HepG2 (cell line): ENCODE measurements around the gene ZNF226. TPM values are rescaled to one million over a fixed set of nuclear protein-coding genes. Genes with fewer than 3 reads are reported as not detected.

ENCODE experiments used
- KMT2B ChIP-seq: IDR thresholded peaks from 2 replicates; pipeline ENCODE4 v1.6.1; 2016; ENCODE audit warnings: missing genetic modification reagents, missing compliant biosample characterization
- NR2F1 ChIP-seq, 2 experiments: fragments of 450-650 bp in 1 of 2; formaldehyde crosslinking in 1 of 2; IDR thresholded peaks; 2 replicates each; pipeline versions ENCODE4 v1.5.0 to v1.6.1; 2016 to 2020; ENCODE audit warnings: mild to moderate bottlenecking in 1 of 2, missing compliant biosample characterization in 1 of 2, missing genetic modification reagents in 1 of 2, moderate library complexity in 1 of 2
- POGK ChIP-seq: sonication (generic); formaldehyde crosslinking; conservative IDR thresholded peaks from 2 replicates; pipeline ENCODE4 v1.8.0; 2022; ENCODE audit warnings: mild to moderate bottlenecking, moderate library complexity, missing genetic modification reagents
- SMAD1 ChIP-seq: sonication (generic); formaldehyde crosslinking; IDR thresholded peaks from 2 replicates; pipeline ENCODE4 v1.4.0; 2020; ENCODE audit warnings: missing genetic modification reagents, low read depth, mild to moderate bottlenecking, borderline replicate concordance
- SMAD3 ChIP-seq: sonication (generic); formaldehyde crosslinking; IDR thresholded peaks from 2 replicates; pipeline ENCODE4 v1.4.0; 2020; ENCODE audit warnings: missing genetic modification reagents
- UBTF ChIP-seq: sonication (generic); formaldehyde crosslinking; IDR thresholded peaks from 2 replicates; pipeline ENCODE4 v1.4.0; 2020; ENCODE audit warnings: mild to moderate bottlenecking, missing genetic modification reagents
- ZBTB7B ChIP-seq: sonication (generic); formaldehyde crosslinking; IDR thresholded peaks from 2 replicates; pipeline ENCODE4 v1.4.0; 2020; ENCODE audit warnings: missing genetic modification reagents
- ZFY ChIP-seq: sonication (generic); formaldehyde crosslinking; IDR thresholded peaks from 2 replicates; pipeline ENCODE4 v1.4.0; 2020; ENCODE audit warnings: missing genetic modification reagents
- ZKSCAN8 ChIP-seq: IDR thresholded peaks from 2 replicates; pipeline ENCODE4 v1.6.1; 2016; ENCODE audit warnings: borderline replicate concordance, missing genetic modification reagents, missing compliant biosample characterization
- ZNF12 ChIP-seq: sonication (generic); formaldehyde crosslinking; IDR thresholded peaks from 2 replicates; pipeline ENCODE4 v1.5.0; 2020; ENCODE audit warnings: missing genetic modification reagents
- ZNF160 ChIP-seq: sonication (generic); formaldehyde crosslinking; IDR thresholded peaks from 2 replicates; pipeline ENCODE4 v1.8.0; 2022; ENCODE audit warnings: mild to moderate bottlenecking, inconsistent platforms, missing genetic modification reagents
- ZNF17 ChIP-seq: sonication (generic); formaldehyde crosslinking; IDR thresholded peaks from 2 replicates; pipeline ENCODE4 v1.5.0; 2020; ENCODE audit warnings: mild to moderate bottlenecking, missing genetic modification reagents
- ZNF446 ChIP-seq: sonication (generic); formaldehyde crosslinking; IDR thresholded peaks from 2 replicates; pipeline ENCODE4 v1.5.0; 2020; ENCODE audit warnings: mild to moderate bottlenecking, missing genetic modification reagents
- polyA plus RNA-seq, 8 experiments: library from polyadenylated mRNA; depleted of rRNA in 3 of 8; stranded (reverse) in 7 of 8; unstranded in 1 of 8; fragments of >200 nt; fragmentation: Illumina TruSeq in 4 of 8; extraction: Trizol in 4 of 8; gene quantifications; 2 replicates each; pipeline versions ENCODE4 v1.2.1 to v1.2.3, GENCODE V29; 2011 to 2016; ENCODE audit warnings: low read depth in 4 of 8, missing spikeins in 1 of 8, mixed read lengths in 1 of 8; ENCODE audit not compliant: insufficient read depth in 1 of 8
- total RNA-seq, 5 experiments: library from RNA; depleted of rRNA; stranded (reverse); fragments of >200 nt; fragmentation: Illumina TruSeq; extraction: Trizol; gene quantifications; 2 replicates each; pipeline ENCODE4 v1.2.3, GENCODE V29; 2016; ENCODE audit warnings: low read depth in 1 of 5
- TF ChIP-seq, protein P1 (sequence below): sonication (generic); formaldehyde crosslinking; conservative IDR thresholded peaks from 2 replicates; pipeline ENCODE4 v1.4.0; 2020; ENCODE audit warnings: mild to moderate bottlenecking, missing genetic modification reagents, moderate library complexity
- TF ChIP-seq, protein P2 (sequence below): sonication (generic); formaldehyde crosslinking; IDR thresholded peaks from 2 replicates; pipeline ENCODE4 v1.4.0; 2020; ENCODE audit warnings: missing genetic modification reagents, borderline replicate concordance
- TF ChIP-seq, protein P3 (sequence below): sonication (generic); formaldehyde crosslinking; IDR thresholded peaks from 2 replicates; pipeline ENCODE4 v1.4.0; 2020; ENCODE audit warnings: missing genetic modification reagents

Gene ZNF226
- total and polyA plus RNA-seq, 2 of the 13 experiments (the other 11 are each of a cell fraction or from before 2014, with no cell fraction given): 8.3 to 16.0 TPM

- TF ChIP-seq, protein P1, sequence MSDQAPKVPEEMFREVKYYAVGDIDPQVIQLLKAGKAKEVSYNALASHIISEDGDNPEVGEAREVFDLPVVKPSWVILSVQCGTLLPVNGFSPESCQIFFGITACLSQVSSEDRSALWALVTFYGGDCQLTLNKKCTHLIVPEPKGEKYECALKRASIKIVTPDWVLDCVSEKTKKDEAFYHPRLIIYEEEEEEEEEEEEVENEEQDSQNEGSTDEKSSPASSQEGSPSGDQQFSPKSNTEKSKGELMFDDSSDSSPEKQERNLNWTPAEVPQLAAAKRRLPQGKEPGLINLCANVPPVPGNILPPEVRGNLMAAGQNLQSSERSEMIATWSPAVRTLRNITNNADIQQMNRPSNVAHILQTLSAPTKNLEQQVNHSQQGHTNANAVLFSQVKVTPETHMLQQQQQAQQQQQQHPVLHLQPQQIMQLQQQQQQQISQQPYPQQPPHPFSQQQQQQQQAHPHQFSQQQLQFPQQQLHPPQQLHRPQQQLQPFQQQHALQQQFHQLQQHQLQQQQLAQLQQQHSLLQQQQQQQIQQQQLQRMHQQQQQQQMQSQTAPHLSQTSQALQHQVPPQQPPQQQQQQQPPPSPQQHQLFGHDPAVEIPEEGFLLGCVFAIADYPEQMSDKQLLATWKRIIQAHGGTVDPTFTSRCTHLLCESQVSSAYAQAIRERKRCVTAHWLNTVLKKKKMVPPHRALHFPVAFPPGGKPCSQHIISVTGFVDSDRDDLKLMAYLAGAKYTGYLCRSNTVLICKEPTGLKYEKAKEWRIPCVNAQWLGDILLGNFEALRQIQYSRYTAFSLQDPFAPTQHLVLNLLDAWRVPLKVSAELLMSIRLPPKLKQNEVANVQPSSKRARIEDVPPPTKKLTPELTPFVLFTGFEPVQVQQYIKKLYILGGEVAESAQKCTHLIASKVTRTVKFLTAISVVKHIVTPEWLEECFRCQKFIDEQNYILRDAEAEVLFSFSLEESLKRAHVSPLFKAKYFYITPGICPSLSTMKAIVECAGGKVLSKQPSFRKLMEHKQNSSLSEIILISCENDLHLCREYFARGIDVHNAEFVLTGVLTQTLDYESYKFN (CRISPR knock-in tag): peak; percentile 29; the same call in 1 of the 2 replicates
- TF ChIP-seq ZBTB7B (CRISPR knock-in tag): no peak
- no peak for TF ChIP-seq UBTF
- TF ChIP-seq SMAD3: peak; percentile 42; the same call in 1 of the 2 replicates
- TF ChIP-seq ZFY (CRISPR knock-in tag): peak; percentile 60; the same call in 1 of the 2 replicates
- no peak for TF ChIP-seq NR2F1 (CRISPR knock-in tag; IDR thresholded peaks at IDR 0.05)
- TF ChIP-seq ZNF12 (CRISPR knock-in tag): 0 out of 2 replicates have a peak, but pooled peaks have one; percentile 29
- TF ChIP-seq ZNF160 (CRISPR knock-in tag): no peak
- TF ChIP-seq ZNF17: no peak
- TF ChIP-seq POGK (CRISPR knock-in tag): no peak; the same call in 1 of the 2 replicates
- TF ChIP-seq, protein P2, sequence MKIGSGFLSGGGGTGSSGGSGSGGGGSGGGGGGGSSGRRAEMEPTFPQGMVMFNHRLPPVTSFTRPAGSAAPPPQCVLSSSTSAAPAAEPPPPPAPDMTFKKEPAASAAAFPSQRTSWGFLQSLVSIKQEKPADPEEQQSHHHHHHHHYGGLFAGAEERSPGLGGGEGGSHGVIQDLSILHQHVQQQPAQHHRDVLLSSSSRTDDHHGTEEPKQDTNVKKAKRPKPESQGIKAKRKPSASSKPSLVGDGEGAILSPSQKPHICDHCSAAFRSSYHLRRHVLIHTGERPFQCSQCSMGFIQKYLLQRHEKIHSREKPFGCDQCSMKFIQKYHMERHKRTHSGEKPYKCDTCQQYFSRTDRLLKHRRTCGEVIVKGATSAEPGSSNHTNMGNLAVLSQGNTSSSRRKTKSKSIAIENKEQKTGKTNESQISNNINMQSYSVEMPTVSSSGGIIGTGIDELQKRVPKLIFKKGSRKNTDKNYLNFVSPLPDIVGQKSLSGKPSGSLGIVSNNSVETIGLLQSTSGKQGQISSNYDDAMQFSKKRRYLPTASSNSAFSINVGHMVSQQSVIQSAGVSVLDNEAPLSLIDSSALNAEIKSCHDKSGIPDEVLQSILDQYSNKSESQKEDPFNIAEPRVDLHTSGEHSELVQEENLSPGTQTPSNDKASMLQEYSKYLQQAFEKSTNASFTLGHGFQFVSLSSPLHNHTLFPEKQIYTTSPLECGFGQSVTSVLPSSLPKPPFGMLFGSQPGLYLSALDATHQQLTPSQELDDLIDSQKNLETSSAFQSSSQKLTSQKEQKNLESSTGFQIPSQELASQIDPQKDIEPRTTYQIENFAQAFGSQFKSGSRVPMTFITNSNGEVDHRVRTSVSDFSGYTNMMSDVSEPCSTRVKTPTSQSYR (CRISPR knock-in tag): no peak
- TF ChIP-seq, protein P3, sequence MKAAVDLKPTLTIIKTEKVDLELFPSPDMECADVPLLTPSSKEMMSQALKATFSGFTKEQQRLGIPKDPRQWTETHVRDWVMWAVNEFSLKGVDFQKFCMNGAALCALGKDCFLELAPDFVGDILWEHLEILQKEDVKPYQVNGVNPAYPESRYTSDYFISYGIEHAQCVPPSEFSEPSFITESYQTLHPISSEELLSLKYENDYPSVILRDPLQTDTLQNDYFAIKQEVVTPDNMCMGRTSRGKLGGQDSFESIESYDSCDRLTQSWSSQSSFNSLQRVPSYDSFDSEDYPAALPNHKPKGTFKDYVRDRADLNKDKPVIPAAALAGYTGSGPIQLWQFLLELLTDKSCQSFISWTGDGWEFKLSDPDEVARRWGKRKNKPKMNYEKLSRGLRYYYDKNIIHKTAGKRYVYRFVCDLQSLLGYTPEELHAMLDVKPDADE (CRISPR knock-in tag): no peak
- TF ChIP-seq ZKSCAN8 (CRISPR knock-in tag): no peak
- TF ChIP-seq SMAD1 (CRISPR knock-in tag): no peak
- TF ChIP-seq ZNF446 (CRISPR knock-in tag): no peak
- TF ChIP-seq KMT2B (CRISPR knock-in tag): peak; percentile 88
Observed at GRCh38 chr19:44164673-44165512, at the start of gene ZNF226 (continued).
